B cell (primary cell): ENCODE results near the gene ITPR3.

Experiments
- CTCF ChIP-seq: fragments of 200-600 bp; IDR thresholded peaks from one replicate; pipeline ENCODE4 v1.8.0; 2022; ENCODE audit warnings: antibody characterized with exemption, mild to moderate bottlenecking
- EZH2 ChIP-seq: IDR thresholded peaks from 2 replicates; pipeline ENCODE4 v1.6.1; 2012; ENCODE audit warnings: borderline replicate concordance, low read depth, mild to moderate bottlenecking, moderate library complexity, low read length; ENCODE audit not compliant: insufficient read depth, poor library complexity, severe bottlenecking

GRCh38 chr6:33692760-33693158 lies 71.6 kb downstream of the ITPR3 start:
- TF ChIP-seq CTCF (no peak), EZH2 (no peak)
